C4-2B (cell line): ENCODE measurements around the gene LILRB3.

Experiments
- ZFX ChIP-seq: fragments of 450-650 bp; IDR thresholded peaks from 2 replicates; pipeline ENCODE4 v1.6.1; 2017
- TF ChIP-seq, protein P1 (sequence below): fragments of 450-650 bp; conservative IDR thresholded peaks from 2 replicates; pipeline ENCODE4 v1.5.1; 2017; ENCODE audit warnings: mild to moderate bottlenecking

DNA sequence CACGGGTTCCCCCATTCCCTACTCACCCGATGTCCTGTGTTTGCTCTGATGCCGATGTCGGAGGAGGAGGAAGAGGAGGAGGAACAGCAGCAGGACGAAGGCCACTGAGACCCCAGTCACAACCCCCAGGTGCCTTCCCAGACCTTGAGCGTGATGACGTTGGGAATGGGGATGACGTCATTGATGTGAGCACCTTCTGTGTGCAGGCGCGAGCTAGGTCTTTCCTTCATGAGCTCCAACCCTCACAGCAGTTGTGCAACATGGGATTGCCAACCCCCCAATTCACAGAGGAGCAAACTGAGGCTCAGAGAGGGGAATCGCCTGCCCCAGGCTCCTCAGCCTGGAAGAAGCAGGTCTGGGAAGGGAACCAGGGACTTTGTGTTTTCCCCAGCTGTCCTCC is 30.0 kb upstream of the LILRB3 start:
- TF ChIP-seq, protein P1, sequence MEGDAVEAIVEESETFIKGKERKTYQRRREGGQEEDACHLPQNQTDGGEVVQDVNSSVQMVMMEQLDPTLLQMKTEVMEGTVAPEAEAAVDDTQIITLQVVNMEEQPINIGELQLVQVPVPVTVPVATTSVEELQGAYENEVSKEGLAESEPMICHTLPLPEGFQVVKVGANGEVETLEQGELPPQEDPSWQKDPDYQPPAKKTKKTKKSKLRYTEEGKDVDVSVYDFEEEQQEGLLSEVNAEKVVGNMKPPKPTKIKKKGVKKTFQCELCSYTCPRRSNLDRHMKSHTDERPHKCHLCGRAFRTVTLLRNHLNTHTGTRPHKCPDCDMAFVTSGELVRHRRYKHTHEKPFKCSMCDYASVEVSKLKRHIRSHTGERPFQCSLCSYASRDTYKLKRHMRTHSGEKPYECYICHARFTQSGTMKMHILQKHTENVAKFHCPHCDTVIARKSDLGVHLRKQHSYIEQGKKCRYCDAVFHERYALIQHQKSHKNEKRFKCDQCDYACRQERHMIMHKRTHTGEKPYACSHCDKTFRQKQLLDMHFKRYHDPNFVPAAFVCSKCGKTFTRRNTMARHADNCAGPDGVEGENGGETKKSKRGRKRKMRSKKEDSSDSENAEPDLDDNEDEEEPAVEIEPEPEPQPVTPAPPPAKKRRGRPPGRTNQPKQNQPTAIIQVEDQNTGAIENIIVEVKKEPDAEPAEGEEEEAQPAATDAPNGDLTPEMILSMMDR: no peak
- no peak for TF ChIP-seq ZFX
